ENCODE measurements around the gene NAAA. TPM values are rescaled to one million over a fixed set of nuclear protein-coding genes. Genes with fewer than 3 reads are reported as not detected.

Gene NAAA
- 8.9 and 14.0 TPM in 2 replicates for total RNA-seq

DNA sequence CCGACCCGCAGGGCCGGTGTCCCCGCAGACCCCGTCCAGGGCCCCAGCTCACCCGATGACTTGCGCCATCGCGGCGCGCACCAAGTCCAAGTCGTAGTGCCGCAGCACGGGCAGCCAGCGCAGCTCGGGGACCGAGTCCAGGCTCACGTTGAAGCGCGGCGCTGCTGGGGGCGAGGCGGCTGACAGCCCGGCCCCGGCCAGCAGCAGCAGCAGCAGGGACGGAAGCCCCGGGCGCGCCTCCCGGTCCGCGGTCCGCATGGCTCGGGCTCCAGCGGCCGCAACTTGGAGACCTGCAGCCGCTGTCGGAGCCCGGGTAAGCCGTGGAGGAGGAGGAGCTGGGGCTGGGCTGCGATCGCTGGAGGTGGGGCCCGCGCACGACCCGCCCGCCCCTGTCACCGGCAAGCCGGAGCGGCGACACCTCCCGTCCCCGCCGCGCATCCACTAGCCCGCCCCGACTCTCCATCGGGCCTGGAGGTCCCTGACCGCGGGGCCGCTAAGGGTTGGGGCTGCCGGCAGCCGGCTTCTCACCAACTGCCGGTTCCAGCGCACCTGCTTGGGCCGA is at the start of gene NAAA:
TSS of gene NAAA (minus strand) at position 322 of the 562 bp plus-strand sequence. CDS start at position 258, 64 bp downstream.
- H3K4me3 ChIP-seq (ENCODE audit: low read depth, low read length): peak within 1 kb of the TSS; percentile 82
- DNase-seq (ENCODE audit: low read depth): no peak
- TF ChIP-seq, protein P1, sequence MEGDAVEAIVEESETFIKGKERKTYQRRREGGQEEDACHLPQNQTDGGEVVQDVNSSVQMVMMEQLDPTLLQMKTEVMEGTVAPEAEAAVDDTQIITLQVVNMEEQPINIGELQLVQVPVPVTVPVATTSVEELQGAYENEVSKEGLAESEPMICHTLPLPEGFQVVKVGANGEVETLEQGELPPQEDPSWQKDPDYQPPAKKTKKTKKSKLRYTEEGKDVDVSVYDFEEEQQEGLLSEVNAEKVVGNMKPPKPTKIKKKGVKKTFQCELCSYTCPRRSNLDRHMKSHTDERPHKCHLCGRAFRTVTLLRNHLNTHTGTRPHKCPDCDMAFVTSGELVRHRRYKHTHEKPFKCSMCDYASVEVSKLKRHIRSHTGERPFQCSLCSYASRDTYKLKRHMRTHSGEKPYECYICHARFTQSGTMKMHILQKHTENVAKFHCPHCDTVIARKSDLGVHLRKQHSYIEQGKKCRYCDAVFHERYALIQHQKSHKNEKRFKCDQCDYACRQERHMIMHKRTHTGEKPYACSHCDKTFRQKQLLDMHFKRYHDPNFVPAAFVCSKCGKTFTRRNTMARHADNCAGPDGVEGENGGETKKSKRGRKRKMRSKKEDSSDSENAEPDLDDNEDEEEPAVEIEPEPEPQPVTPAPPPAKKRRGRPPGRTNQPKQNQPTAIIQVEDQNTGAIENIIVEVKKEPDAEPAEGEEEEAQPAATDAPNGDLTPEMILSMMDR (conservative IDR thresholded peaks at IDR 0.05; ENCODE audit: low read depth, low read length): peak; percentile 41

DNA sequence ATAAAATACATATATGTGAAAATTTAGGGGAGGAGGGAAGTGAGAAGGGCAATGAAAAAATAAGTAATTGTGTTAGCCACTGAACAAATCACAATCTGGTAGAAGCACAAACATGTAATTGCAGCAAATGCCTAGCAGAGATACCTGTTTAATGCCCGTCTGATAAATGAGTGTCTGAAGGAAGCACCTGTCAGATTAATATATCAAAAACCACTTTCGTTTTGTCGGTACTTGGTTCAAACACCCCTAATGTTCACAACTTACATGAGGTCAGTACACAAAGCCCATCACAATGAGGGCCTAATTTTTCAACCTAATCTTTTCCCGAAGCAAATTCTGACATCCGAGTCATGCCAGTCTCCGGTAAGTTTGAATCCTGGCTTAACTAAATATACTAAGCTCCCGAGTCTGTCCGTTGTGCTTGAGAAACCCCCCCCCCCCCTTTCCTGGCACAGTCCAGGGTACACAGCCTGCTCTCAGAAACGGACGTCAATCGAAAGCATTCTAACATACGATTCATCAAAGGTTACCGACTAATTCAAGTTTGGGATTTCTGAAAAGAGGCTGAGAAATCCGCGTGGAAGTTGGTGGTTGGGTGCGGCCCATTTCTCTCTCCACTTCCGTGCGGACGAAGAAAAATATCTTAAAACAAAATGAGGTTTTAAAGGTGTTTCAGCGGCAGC is 49.2 kb upstream of the NAAA start:
- no peak for DNase-seq (ENCODE audit: low read depth)
- peak overlapping the region; percentile 59 for H3K4me3 ChIP-seq (ENCODE audit: low read depth, low read length)
- TF ChIP-seq, protein P1 (conservative IDR thresholded peaks at IDR 0.05; ENCODE audit: low read depth, low read length): no peak

GRCh38 chr4:75985116-75985515 is 44.3 kb upstream of the NAAA start:
- DNase-seq (ENCODE audit: low read depth): no peak
- H3K4me3 ChIP-seq (ENCODE audit: low read depth, low read length): no peak overlapping the region
- TF ChIP-seq, protein P1 (conservative IDR thresholded peaks at IDR 0.05; ENCODE audit: low read depth, low read length): no peak

DNA sequence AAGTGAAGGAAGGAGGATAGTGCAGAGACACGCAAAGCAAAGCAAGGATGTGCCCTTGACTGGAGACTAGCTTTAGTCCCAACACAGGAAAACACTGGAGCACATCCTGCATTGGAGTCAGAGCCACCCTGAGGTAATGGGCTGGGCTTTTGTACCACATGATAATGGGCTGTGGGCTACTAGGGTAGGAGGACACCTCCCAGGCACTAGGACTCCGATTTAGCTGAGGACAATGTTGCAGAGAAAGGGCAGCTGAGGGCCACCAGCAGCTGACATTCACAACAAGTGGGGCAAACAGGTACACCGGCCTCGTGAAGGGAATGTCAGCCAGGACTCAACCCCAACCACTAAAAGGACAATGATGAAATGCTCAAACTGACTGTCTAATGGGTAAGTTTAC is 39.8 kb upstream of the NAAA start:
- TF ChIP-seq, protein P1 (conservative IDR thresholded peaks at IDR 0.05; ENCODE audit: low read depth, low read length): no peak

GRCh38 chr4:75976177-75976576 is 35.4 kb upstream of the NAAA start:
- no peak for DNase-seq (ENCODE audit: low read depth)
- no peak overlapping the region for H3K4me3 ChIP-seq (ENCODE audit: low read depth, low read length)
- TF ChIP-seq, protein P1 (conservative IDR thresholded peaks at IDR 0.05; ENCODE audit: low read depth, low read length): no peak

More for the DNA sequence above, 39.8 kb upstream of the NAAA start:
- DNase-seq (ENCODE audit: low read depth): no peak
- H3K4me3 ChIP-seq (ENCODE audit: low read depth, low read length): no peak overlapping the region

DNA sequence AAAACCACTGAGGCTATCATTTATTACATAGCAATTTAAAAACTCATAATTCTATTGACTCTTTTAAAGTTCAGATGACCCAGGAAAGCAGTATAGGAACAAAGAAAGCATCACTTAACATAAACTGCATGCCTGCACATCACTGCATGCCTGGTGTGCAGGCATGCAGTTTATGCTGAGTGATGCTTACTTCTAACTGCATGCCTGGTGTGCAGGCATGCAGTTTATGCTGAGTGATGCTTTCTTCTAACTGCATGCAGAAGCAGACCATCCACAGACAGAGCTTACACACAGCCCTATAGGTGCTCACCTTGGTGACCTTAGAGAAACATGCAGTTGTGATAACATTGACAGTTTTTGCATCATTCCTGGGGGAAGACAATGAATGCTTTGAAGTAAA is 33.0 kb upstream of the NAAA start:
- TF ChIP-seq, protein P1 (conservative IDR thresholded peaks at IDR 0.05; ENCODE audit: low read depth, low read length): no peak
- DNase-seq (ENCODE audit: low read depth): no peak
- no peak overlapping the region for H3K4me3 ChIP-seq (ENCODE audit: low read depth, low read length)

DNA sequence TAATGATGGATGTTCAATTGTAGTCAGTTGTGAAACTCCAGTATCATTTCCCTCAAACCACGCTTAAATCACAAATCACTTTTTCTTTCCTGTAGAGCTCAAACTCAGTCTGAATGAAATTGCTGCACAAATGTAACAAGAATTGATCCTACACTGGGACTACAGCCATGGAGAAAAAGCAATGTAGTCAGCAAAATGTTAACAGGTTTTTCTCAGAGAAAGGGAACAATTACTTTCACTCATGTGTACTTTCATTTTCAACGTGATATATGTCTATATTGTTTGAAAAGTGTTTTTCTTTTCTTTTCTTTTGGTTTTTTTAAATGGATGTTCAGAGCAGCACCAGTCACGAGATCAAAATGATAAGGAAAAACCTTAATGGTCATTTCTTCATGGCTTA is 27.3 kb upstream of the NAAA start:
- no peak overlapping the region for H3K4me3 ChIP-seq (ENCODE audit: low read depth, low read length)
- DNase-seq (ENCODE audit: low read depth): no peak
- TF ChIP-seq, protein P1 (conservative IDR thresholded peaks at IDR 0.05; ENCODE audit: low read depth, low read length): no peak

Data from epithelial cell of proximal tubule (primary cell).